ENCODE results near the gene NEK6.

NEK6 gene

GRCh38 chr9:124215956-124216355 is 41.8 kb upstream of the NEK6 start:
- 89 to 91% methylated on average over 15 of the region's 15 CpGs for WGBS, 2 experiments

GRCh38 chr9:124216474-124217176 is 41.1 kb upstream of the NEK6 start:
- Histone ChIP-seq H3K4me1 (ENCODE audit: control insufficient read depth, insufficient read depth, low read length) (no peaks in the 10 kb centered on the region), H3K27ac (ENCODE audit: insufficient read depth, low read depth, low read length, poor library complexity, severe bottlenecking) (no peak overlapping the region), H3K4me3 (ENCODE audit: insufficient read depth, low read depth, low read length) (no peak overlapping the region), H3K36me3 (ENCODE audit: control insufficient read depth, insufficient read depth, low read length) (no peaks in the 10 kb centered on the region), H3K27me3 (ENCODE audit: control insufficient read depth, insufficient read depth, low read length, poor library complexity, severe bottlenecking) (no peaks in the 10 kb centered on the region), H3K9me3 (ENCODE audit: control insufficient read depth, low read length) (no peaks in the 10 kb centered on the region)
- WGBS, 2 experiments = 91 to 93% methylated on average over 9 of the region's 9 CpGs

More at GRCh38 chr9:124215956-124216355, 41.8 kb upstream of the NEK6 start:
- Histone ChIP-seq H3K27ac (ENCODE audit: insufficient read depth, low read depth, low read length, poor library complexity, severe bottlenecking) (no peak overlapping the region), H3K9me3 (ENCODE audit: control insufficient read depth, low read length) (no peaks in the 10 kb centered on the region), H3K27me3 (ENCODE audit: control insufficient read depth, insufficient read depth, low read length, poor library complexity, severe bottlenecking) (no peaks in the 10 kb centered on the region), H3K4me3 (ENCODE audit: insufficient read depth, low read depth, low read length) (no peak overlapping the region), H3K4me1 (ENCODE audit: control insufficient read depth, insufficient read depth, low read length) (no peaks in the 10 kb centered on the region), H3K36me3 (ENCODE audit: control insufficient read depth, insufficient read depth, low read length) (no peaks in the 10 kb centered on the region)

- 93% methylated on average over 8 of the region's 8 CpGs for WGBS, 2 experiments
- no peaks in the 10 kb centered on the region for H3K9me3 ChIP-seq (ENCODE audit: control insufficient read depth, low read length)
- no peak overlapping the region for H3K4me3 ChIP-seq (ENCODE audit: insufficient read depth, low read depth, low read length)
- no peaks in the 10 kb centered on the region for H3K36me3 ChIP-seq (ENCODE audit: control insufficient read depth, insufficient read depth, low read length)
- no peaks in the 10 kb centered on the region for H3K27me3 ChIP-seq (ENCODE audit: control insufficient read depth, insufficient read depth, low read length, poor library complexity, severe bottlenecking)
- H3K4me1 ChIP-seq (ENCODE audit: control insufficient read depth, insufficient read depth, low read length) = no peaks in the 10 kb centered on the region
- H3K27ac ChIP-seq (ENCODE audit: insufficient read depth, low read depth, low read length, poor library complexity, severe bottlenecking) = no peak overlapping the region
Observed at GRCh38 chr9:124217836-124218437, 39.8 kb upstream of the NEK6 start.

DNA sequence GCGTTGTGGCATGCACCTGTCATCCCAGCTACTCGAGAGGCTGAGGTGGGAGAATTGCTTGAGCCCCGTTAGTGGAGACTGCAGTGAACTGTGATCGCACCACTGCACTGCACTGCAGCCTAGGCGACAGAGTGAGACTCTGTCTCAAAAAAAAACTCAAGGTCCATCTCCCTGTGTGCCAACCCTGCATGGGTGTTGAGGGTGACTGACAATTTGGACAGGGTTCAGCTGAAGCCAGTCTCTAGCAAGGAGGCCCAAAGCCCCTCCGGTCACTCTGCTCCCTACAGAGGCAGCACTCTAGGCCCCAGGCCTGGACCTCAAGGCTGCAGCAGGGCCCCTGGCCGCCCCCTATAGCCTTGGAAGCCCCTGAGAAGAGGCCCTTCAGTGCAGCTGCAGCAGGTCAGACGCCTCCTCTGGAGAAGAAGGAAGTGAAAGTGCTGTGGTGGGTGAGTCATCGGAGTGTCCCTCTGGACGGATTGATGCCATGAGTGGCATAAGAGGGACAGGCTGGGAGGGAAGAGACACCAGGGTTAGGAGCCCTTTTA is 39.2 kb upstream of the NEK6 start:
- no peaks in the 10 kb centered on the region for H3K9me3 ChIP-seq (ENCODE audit: control insufficient read depth, low read length)
- no peaks in the 10 kb centered on the region for H3K4me1 ChIP-seq (ENCODE audit: control insufficient read depth, insufficient read depth, low read length)
- no peaks in the 10 kb centered on the region for H3K36me3 ChIP-seq (ENCODE audit: control insufficient read depth, insufficient read depth, low read length)
- no peaks in the 10 kb centered on the region for H3K27me3 ChIP-seq (ENCODE audit: control insufficient read depth, insufficient read depth, low read length, poor library complexity, severe bottlenecking)
- H3K4me3 ChIP-seq (ENCODE audit: insufficient read depth, low read depth, low read length) = no peak overlapping the region
- H3K27ac ChIP-seq (ENCODE audit: insufficient read depth, low read depth, low read length, poor library complexity, severe bottlenecking) = no peak overlapping the region
- 91 to 92% methylated on average over 10 of the region's 10 CpGs for WGBS, 2 experiments

GRCh38 chr9:124218987-124219461 is 38.7 kb upstream of the NEK6 start:
- Histone ChIP-seq H3K27ac (ENCODE audit: insufficient read depth, low read depth, low read length, poor library complexity, severe bottlenecking) (no peak overlapping the region), H3K4me1 (ENCODE audit: control insufficient read depth, insufficient read depth, low read length) (no peaks in the 10 kb centered on the region), H3K36me3 (ENCODE audit: control insufficient read depth, insufficient read depth, low read length) (no peaks in the 10 kb centered on the region), H3K9me3 (ENCODE audit: control insufficient read depth, low read length) (no peaks in the 10 kb centered on the region), H3K4me3 (ENCODE audit: insufficient read depth, low read depth, low read length) (no peak overlapping the region), H3K27me3 (ENCODE audit: control insufficient read depth, insufficient read depth, low read length, poor library complexity, severe bottlenecking) (no peaks in the 10 kb centered on the region)
- 88 to 89% methylated on average over 1 of the region's 2 CpGs for WGBS, 2 experiments

- Histone ChIP-seq H3K4me3 (ENCODE audit: insufficient read depth, low read depth, low read length) (no peak overlapping the region), H3K27ac (ENCODE audit: insufficient read depth, low read depth, low read length, poor library complexity, severe bottlenecking) (no peak overlapping the region), H3K9me3 (ENCODE audit: control insufficient read depth, low read length) (no peaks in the 10 kb centered on the region), H3K27me3 (ENCODE audit: control insufficient read depth, insufficient read depth, low read length, poor library complexity, severe bottlenecking) (no peaks in the 10 kb centered on the region), H3K4me1 (ENCODE audit: control insufficient read depth, insufficient read depth, low read length) (no peaks in the 10 kb centered on the region), H3K36me3 (ENCODE audit: control insufficient read depth, insufficient read depth, low read length) (no peaks in the 10 kb centered on the region)
- 85 to 87% methylated on average over 6 of the region's 6 CpGs for WGBS, 2 experiments
Observed at GRCh38 chr9:124220946-124221451, 36.8 kb upstream of the NEK6 start.

GRCh38 chr9:124221676-124222075 is 36.1 kb upstream of the NEK6 start:
- Histone ChIP-seq H3K27ac (ENCODE audit: insufficient read depth, low read depth, low read length, poor library complexity, severe bottlenecking) (no peak overlapping the region), H3K9me3 (ENCODE audit: control insufficient read depth, low read length) (no peaks in the 10 kb centered on the region), H3K4me3 (ENCODE audit: insufficient read depth, low read depth, low read length) (no peak overlapping the region), H3K4me1 (ENCODE audit: control insufficient read depth, insufficient read depth, low read length) (no peaks in the 10 kb centered on the region), H3K36me3 (ENCODE audit: control insufficient read depth, insufficient read depth, low read length) (no peaks in the 10 kb centered on the region), H3K27me3 (ENCODE audit: control insufficient read depth, insufficient read depth, low read length, poor library complexity, severe bottlenecking) (no peaks in the 10 kb centered on the region)
- 96 to 97% methylated on average over 3 of the region's 3 CpGs for WGBS, 2 experiments

DNA sequence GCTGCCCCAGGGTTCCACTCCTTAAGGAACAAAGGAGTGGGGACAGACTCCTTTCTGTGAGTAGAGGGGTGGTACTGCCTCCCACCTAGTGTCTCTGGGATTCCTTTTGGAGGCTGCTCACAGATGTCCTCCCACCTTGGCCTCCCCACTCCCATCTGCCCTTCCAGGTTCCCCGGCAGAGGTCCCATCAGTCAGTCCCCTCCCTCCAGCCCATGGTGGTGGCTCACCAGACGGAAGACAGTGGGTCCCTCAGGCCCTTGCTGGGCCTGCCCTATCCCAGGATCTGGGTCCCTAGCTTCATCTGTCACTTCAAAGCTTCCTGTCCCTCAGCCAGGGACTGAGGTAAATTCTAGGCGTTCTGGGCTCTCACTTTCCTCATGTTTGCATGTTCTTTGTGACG is 35.6 kb upstream of the NEK6 start:
- no peaks in the 10 kb centered on the region for H3K9me3 ChIP-seq (ENCODE audit: control insufficient read depth, low read length)
- WGBS, 2 experiments = 91 to 96% methylated on average over 4 of the region's 4 CpGs
- no peak overlapping the region for H3K27ac ChIP-seq (ENCODE audit: insufficient read depth, low read depth, low read length, poor library complexity, severe bottlenecking)
- no peaks in the 10 kb centered on the region for H3K27me3 ChIP-seq (ENCODE audit: control insufficient read depth, insufficient read depth, low read length, poor library complexity, severe bottlenecking)
- no peaks in the 10 kb centered on the region for H3K36me3 ChIP-seq (ENCODE audit: control insufficient read depth, insufficient read depth, low read length)
- H3K4me1 ChIP-seq (ENCODE audit: control insufficient read depth, insufficient read depth, low read length) = no peaks in the 10 kb centered on the region
- no peak overlapping the region for H3K4me3 ChIP-seq (ENCODE audit: insufficient read depth, low read depth, low read length)

GRCh38 chr9:124222918-124223720 is 34.6 kb upstream of the NEK6 start:
- Histone ChIP-seq H3K27me3 (ENCODE audit: control insufficient read depth, insufficient read depth, low read length, poor library complexity, severe bottlenecking) (no peaks in the 10 kb centered on the region), H3K4me1 (ENCODE audit: control insufficient read depth, insufficient read depth, low read length) (no peaks in the 10 kb centered on the region), H3K27ac (ENCODE audit: insufficient read depth, low read depth, low read length, poor library complexity, severe bottlenecking) (no peak overlapping the region), H3K4me3 (ENCODE audit: insufficient read depth, low read depth, low read length) (no peak overlapping the region), H3K9me3 (ENCODE audit: control insufficient read depth, low read length) (no peaks in the 10 kb centered on the region), H3K36me3 (ENCODE audit: control insufficient read depth, insufficient read depth, low read length) (no peaks in the 10 kb centered on the region)
- WGBS, 2 experiments = 88 to 90% methylated on average over 10 of the region's 10 CpGs

- Histone ChIP-seq H3K9me3 (ENCODE audit: control insufficient read depth, low read length) (no peaks in the 10 kb centered on the region), H3K4me1 (ENCODE audit: control insufficient read depth, insufficient read depth, low read length) (no peaks in the 10 kb centered on the region), H3K4me3 (ENCODE audit: insufficient read depth, low read depth, low read length) (no peak overlapping the region), H3K27me3 (ENCODE audit: control insufficient read depth, insufficient read depth, low read length, poor library complexity, severe bottlenecking) (no peaks in the 10 kb centered on the region), H3K27ac (ENCODE audit: insufficient read depth, low read depth, low read length, poor library complexity, severe bottlenecking) (no peak overlapping the region), H3K36me3 (ENCODE audit: control insufficient read depth, insufficient read depth, low read length) (no peaks in the 10 kb centered on the region)
Observed at GRCh38 chr9:124225945-124226344, 31.8 kb upstream of the NEK6 start.

Measured in ectodermal cell (in vitro differentiated cells).